ENCODE results near the gene SLX9. TPM values are rescaled to one million over a fixed set of nuclear protein-coding genes. Genes with fewer than 3 reads are reported as not detected.
A peak's percentile ranks its signal among the peaks of the same experiment; 100 is the strongest.

SLX9 gene
- total and polyA plus RNA-seq, 2 donors (not counting 1 experiment from before 2014, with no cell fraction given) = 11.7 to 15.9 TPM

DNA sequence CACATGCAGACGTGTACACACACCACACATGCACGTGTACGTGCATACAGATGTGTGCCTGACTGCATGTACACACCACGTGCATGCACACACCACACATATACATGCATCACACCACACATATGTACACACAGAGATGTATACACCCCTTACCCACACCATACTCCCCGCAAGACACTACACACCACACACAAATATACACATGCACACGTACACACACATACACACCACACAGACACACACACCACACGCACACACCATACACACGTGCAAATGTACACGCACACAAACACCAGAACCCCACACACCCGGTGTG lies 28.8 kb upstream of the SLX9 start:
- Histone ChIP-seq H3K79me2 (ENCODE audit: control insufficient read depth, insufficient read depth, low read length) (peaks cover 97% of the 10 kb centered on the region), H3K4me2 (replicated peaks; ENCODE audit: low read depth, low read length, poor library complexity, severe bottlenecking) (peak overlapping the region; percentile 80), H3K27me3 (replicated peaks in 1 of 4; ENCODE audit: control extremely low read depth in 1 of 4, control insufficient read depth in 3 of 4, insufficient read depth in 4 of 4, low read length in 3 of 4) (no peaks in the 10 kb centered on the region), H3K36me3 (replicated peaks in 1 of 2; ENCODE audit: control extremely low read depth in 1 of 2, control insufficient read depth in 1 of 2, extremely low read depth in 1 of 2, insufficient read depth in 2 of 2, low read length in 1 of 2) (peaks cover 0 to 34% of the 10 kb centered on the region in 2 experiments), H3K9ac (ENCODE audit: low read length) (peak overlapping the region; percentile 45), H3K27ac (ENCODE audit: low read length in 2 of 2) (peak overlapping the region; percentile 79 to 83), H3K4me1 (ENCODE audit: control insufficient read depth in 2 of 2, insufficient read depth in 2 of 2, low read length in 2 of 2) (peaks cover 73 to 84% of the 10 kb centered on the region in 2 donors), H3K4me3 (ENCODE audit: control extremely low read depth in 1 of 5, extremely low read depth in 1 of 5, insufficient read depth in 1 of 5, low read depth in 2 of 5, low read length in 4 of 5) (peak overlapping the region in 3 of 5 experiments; percentile 1 to 48 (median 32)), H3K9me3 (ENCODE audit: control extremely low read depth in 1 of 3, control insufficient read depth in 2 of 3, insufficient read depth in 1 of 3, low read length in 2 of 3) (no peaks in the 10 kb centered on the region), H2AFZ (ENCODE audit: insufficient read depth, low read depth, low read length, poor library complexity, severe bottlenecking) (peak overlapping the region; percentile 57), H4K20me1 (ENCODE audit: control insufficient read depth, insufficient read depth, low read length, poor library complexity, severe bottlenecking) (peaks cover 37% of the 10 kb centered on the region)
- TF ChIP-seq EZH2 (IDR thresholded peaks at IDR 0.05; ENCODE audit: borderline replicate concordance, insufficient read depth, low read depth, low read length, poor library complexity, severe bottlenecking) = no peak
- TF ChIP-seq, protein P1, sequence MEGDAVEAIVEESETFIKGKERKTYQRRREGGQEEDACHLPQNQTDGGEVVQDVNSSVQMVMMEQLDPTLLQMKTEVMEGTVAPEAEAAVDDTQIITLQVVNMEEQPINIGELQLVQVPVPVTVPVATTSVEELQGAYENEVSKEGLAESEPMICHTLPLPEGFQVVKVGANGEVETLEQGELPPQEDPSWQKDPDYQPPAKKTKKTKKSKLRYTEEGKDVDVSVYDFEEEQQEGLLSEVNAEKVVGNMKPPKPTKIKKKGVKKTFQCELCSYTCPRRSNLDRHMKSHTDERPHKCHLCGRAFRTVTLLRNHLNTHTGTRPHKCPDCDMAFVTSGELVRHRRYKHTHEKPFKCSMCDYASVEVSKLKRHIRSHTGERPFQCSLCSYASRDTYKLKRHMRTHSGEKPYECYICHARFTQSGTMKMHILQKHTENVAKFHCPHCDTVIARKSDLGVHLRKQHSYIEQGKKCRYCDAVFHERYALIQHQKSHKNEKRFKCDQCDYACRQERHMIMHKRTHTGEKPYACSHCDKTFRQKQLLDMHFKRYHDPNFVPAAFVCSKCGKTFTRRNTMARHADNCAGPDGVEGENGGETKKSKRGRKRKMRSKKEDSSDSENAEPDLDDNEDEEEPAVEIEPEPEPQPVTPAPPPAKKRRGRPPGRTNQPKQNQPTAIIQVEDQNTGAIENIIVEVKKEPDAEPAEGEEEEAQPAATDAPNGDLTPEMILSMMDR (IDR thresholded peaks at IDR 0.05) = no peak
- 46% methylated on average over 10 of the region's 10 CpGs for WGBS (ENCODE audit: insufficient coverage)
- ATAC-seq (ENCODE audit: low read depth) (no peak), DNase-seq (no peak)
- H3K27ac Mint-ChIP-seq = peak overlapping the region; percentile 68
- intact Hi-C loops (cut with micrococcal nuclease) = loop anchor here (2.0 kb wide), 2 partner anchors 18 to 20 kb away; no protein-coding TSS in a partner anchor
- no peaks in the 10 kb centered on the region for H3K9me3 Mint-ChIP-seq (ENCODE audit: insufficient read depth)
- no peaks in the 10 kb centered on the region for H3K27me3 Mint-ChIP-seq
- H3K4me3 Mint-ChIP-seq = peak overlapping the region; percentile 41
- ChIA-PET POLR2A (interaction anchor here (3.5 kb wide), 1 partner anchor 20 kb away, joined by 13 read pairs; no protein-coding TSS in a partner anchor), CTCF (interaction anchor here (0.7 to 10.1 kb wide), 11 partner anchors 8 to 377 kb away, joined by 3 to 108 read pairs (median 4); partner anchors contain the start of genes ITGB2, POFUT2 and UBE2G2)
- peaks cover 76% of the 10 kb centered on the region for H3K4me1 Mint-ChIP-seq

DNA sequence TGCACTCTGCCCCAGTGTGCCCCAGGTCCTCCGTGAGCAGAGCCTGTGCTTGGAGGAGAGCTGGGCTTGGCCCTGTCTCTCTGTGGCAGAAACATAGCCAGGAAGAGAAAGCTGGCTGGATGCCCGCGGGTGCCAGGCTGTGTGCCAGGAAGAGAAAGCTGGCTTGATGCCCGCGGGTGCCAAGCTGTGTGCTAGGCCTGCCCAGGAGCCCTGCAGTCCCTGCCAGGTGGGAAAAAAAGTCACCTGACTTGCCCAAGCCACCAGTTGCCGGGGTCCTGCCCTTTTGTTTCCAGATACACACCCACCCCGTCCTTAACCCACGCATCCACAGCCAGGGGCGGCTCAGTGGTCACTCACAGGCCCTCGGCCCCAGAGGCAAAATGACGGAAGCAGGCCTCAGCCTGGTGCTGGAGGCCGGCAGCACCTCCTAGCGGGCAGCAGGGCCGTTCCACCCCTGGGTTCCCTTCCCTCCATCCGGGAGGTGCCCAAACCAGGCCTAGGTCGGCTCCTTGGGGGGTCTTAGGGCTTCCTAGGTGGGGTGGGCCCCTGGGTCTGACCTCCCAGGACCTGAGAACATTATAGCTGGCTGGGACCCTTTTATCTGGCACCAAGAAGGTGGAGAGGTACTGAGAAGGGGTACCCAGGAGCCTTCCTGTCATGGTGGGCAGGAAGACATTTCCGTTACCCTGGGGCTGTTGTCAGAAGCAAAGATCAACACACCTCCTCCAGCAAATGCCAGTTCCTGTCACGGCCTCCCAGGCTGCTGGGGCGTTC lies 28.3 kb upstream of the SLX9 start:
- CTCF ChIA-PET = interaction anchor here (0.7 to 10.1 kb wide), 11 partner anchors 8 to 376 kb away, joined by 3 to 108 read pairs (median 4); partner anchors contain the start of genes ITGB2, POFUT2 and UBE2G2

More for the DNA sequence above, 28.3 kb upstream of the SLX9 start:
- DNase-seq = peak; percentile 58
- Histone ChIP-seq H3K79me2 (ENCODE audit: control insufficient read depth, insufficient read depth, low read length) (peaks cover 97% of the 10 kb centered on the region), H3K4me1 (ENCODE audit: control insufficient read depth in 2 of 2, insufficient read depth in 2 of 2, low read length in 2 of 2) (peaks cover 77 to 89% of the 10 kb centered on the region in 2 donors), H3K4me3 (ENCODE audit: control extremely low read depth in 1 of 5, extremely low read depth in 1 of 5, insufficient read depth in 1 of 5, low read depth in 2 of 5, low read length in 4 of 5) (peak overlapping the region in 4 of 5 experiments; percentile 1 to 48 (median 32)), H3K36me3 (replicated peaks in 1 of 2; ENCODE audit: control extremely low read depth in 1 of 2, control insufficient read depth in 1 of 2, extremely low read depth in 1 of 2, insufficient read depth in 2 of 2, low read length in 1 of 2) (peaks cover 0 to 33% of the 10 kb centered on the region in 2 experiments), H3K9ac (ENCODE audit: low read length) (peak overlapping the region; percentile 45), H3K27me3 (replicated peaks in 1 of 4; ENCODE audit: control extremely low read depth in 1 of 4, control insufficient read depth in 3 of 4, insufficient read depth in 4 of 4, low read length in 3 of 4) (no peaks in the 10 kb centered on the region), H3K9me3 (ENCODE audit: control extremely low read depth in 1 of 3, control insufficient read depth in 2 of 3, insufficient read depth in 1 of 3, low read length in 2 of 3) (no peaks in the 10 kb centered on the region), H3K4me2 (replicated peaks; ENCODE audit: low read depth, low read length, poor library complexity, severe bottlenecking) (peak overlapping the region; percentile 80), H2AFZ (ENCODE audit: insufficient read depth, low read depth, low read length, poor library complexity, severe bottlenecking) (peak overlapping the region; percentile 57), H3K27ac (ENCODE audit: low read length in 2 of 2) (peak overlapping the region; percentile 79 to 83), H4K20me1 (ENCODE audit: control insufficient read depth, insufficient read depth, low read length, poor library complexity, severe bottlenecking) (peaks cover 31% of the 10 kb centered on the region)
- Mint-ChIP-seq H3K27me3 (no peaks in the 10 kb centered on the region), H3K4me1 (peaks cover 77% of the 10 kb centered on the region), H3K27ac (peak overlapping the region; percentile 68), H3K4me3 (peak overlapping the region; percentile 41), H3K9me3 (ENCODE audit: insufficient read depth) (no peaks in the 10 kb centered on the region)
- TF ChIP-seq EZH2 (IDR thresholded peaks at IDR 0.05; ENCODE audit: borderline replicate concordance, insufficient read depth, low read depth, low read length, poor library complexity, severe bottlenecking) = no peak
- TF ChIP-seq, protein P1 (IDR thresholded peaks at IDR 0.05) = peak; percentile 63
- intact Hi-C loops (cut with micrococcal nuclease) = loop anchor here (2.0 kb wide), 2 partner anchors 19 kb away; no protein-coding TSS in a partner anchor
- POLR2A ChIA-PET = interaction anchor here (3.5 kb wide), 1 partner anchor 20 kb away, joined by 13 read pairs; no protein-coding TSS in a partner anchor
- ATAC-seq (ENCODE audit: low read depth) = peak; percentile 40
- 20% methylated on average over 17 of the region's 19 CpGs for WGBS (ENCODE audit: insufficient coverage)
